Measurements from ENCODE around the gene RAB11FIP4. TPM values are rescaled to one million over a fixed set of nuclear protein-coding genes. Genes with fewer than 3 reads are reported as not detected.

Gene RAB11FIP4
- total RNA-seq, 1 experiment from 2014 or later: 15.1 TPM

DNA sequence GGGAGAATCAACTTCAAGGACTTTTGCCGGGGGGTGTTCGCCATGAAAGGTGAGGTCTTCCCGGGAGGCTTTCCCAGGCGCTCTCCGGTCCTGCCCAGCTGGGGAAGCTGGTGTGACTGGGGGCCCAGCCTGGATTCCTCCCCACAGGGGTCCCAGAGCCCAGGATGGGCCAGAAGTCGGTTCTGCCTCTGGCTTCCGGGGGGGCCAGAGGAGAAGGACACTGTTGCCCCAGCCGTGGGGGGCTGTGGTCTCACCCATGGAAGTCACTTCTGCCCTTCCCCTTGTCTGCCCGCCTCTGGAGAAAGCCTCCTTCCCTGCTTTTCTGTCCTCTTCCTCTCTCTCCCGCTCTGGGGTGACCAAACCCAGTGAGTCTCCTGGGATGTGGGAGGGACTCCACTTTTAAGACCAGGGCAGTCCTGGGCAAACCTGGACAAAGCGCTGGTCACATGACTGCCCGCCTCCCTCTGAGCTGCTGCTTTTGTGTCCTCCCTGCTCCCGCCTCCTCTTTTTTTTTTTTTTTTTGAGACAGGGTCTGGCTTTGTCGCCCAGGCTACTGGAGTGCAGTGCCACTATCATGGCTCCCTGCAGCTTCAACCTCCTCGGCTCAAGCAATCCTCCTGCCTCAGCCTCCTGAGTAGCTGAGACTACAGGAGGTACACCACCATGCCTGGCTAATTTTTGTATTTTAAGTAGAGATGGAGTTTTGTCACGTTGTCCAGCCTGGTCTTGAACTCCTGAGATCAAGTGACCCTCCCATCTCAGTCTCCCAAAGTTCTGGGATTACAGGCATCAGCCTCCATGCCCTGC is 40.6 kb downstream of the RAB11FIP4 start:
- intact Hi-C loops (cut with micrococcal nuclease): no loop called here
- H3K27me3 ChIP-seq (ENCODE audit: insufficient read depth, low read length): no peaks in the 10 kb centered on the region
- POLR2A ChIA-PET: no interaction called here
- H2AFZ ChIP-seq (ENCODE audit: low read depth, low read length, poor library complexity, severe bottlenecking): no peak overlapping the region
- no peaks in the 10 kb centered on the region for H3K4me1 ChIP-seq (ENCODE audit: control insufficient read depth in 1 of 2, insufficient read depth in 2 of 2, low read length in 2 of 2)
- H3K27ac ChIP-seq (ENCODE audit: low read depth, low read length): no peak overlapping the region
- ATAC-seq: no peak
- no TSS peak for BruUV-seq (replicated peaks)
- no peaks in the 10 kb centered on the region for H3K36me3 ChIP-seq (ENCODE audit: control insufficient read depth in 1 of 2, insufficient read depth in 2 of 2, low read length in 2 of 2)
- TF ChIP-seq SP1 (IDR thresholded peaks at IDR 0.05; ENCODE audit: low read depth) (no peak), RAD21 (IDR thresholded peaks at IDR 0.05; ENCODE audit: low read depth) (no peak), CEBPB (IDR thresholded peaks at IDR 0.05; ENCODE audit: low read depth) (no peak), JUND (IDR thresholded peaks at IDR 0.05) (no peak), FOSL1 (IDR thresholded peaks at IDR 0.05; ENCODE audit: low read depth) (no peak), EZH2 (IDR thresholded peaks at IDR 0.05) (no peak), CBX3 (IDR thresholded peaks at IDR 0.05; ENCODE audit: low read depth) (no peak), POLR2A (IDR thresholded peaks at IDR 0.05; ENCODE audit: borderline replicate concordance, extremely low read depth, insufficient read depth, insufficient read length) (no peak), YY1 (IDR thresholded peaks at IDR 0.05; ENCODE audit: extremely low read depth, insufficient replicate concordance, low read depth, low read length) (no peak), SRF (IDR thresholded peaks at IDR 0.05; ENCODE audit: low read depth) (no peak), ELF1 (IDR thresholded peaks at IDR 0.05; ENCODE audit: borderline replicate concordance, low read depth) (no peak)
- TF ChIP-seq, protein P1, sequence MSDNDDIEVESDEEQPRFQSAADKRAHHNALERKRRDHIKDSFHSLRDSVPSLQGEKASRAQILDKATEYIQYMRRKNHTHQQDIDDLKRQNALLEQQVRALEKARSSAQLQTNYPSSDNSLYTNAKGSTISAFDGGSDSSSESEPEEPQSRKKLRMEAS (IDR thresholded peaks at IDR 0.05): no peak
- TF ChIP-seq, protein P2, sequence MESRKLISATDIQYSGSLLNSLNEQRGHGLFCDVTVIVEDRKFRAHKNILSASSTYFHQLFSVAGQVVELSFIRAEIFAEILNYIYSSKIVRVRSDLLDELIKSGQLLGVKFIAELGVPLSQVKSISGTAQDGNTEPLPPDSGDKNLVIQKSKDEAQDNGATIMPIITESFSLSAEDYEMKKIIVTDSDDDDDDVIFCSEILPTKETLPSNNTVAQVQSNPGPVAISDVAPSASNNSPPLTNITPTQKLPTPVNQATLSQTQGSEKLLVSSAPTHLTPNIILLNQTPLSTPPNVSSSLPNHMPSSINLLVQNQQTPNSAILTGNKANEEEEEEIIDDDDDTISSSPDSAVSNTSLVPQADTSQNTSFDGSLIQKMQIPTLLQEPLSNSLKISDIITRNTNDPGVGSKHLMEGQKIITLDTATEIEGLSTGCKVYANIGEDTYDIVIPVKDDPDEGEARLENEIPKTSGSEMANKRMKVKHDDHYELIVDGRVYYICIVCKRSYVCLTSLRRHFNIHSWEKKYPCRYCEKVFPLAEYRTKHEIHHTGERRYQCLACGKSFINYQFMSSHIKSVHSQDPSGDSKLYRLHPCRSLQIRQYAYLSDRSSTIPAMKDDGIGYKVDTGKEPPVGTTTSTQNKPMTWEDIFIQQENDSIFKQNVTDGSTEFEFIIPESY (IDR thresholded peaks at IDR 0.05; ENCODE audit: extremely low read depth, insufficient replicate concordance, low read length): no peak
- no peaks in the 10 kb centered on the region for H3K9me3 ChIP-seq (ENCODE audit: control insufficient read depth in 1 of 2, insufficient read depth in 1 of 2, low read depth in 1 of 2, low read length in 2 of 2)
- H3K79me2 ChIP-seq (ENCODE audit: insufficient read depth, low read length): no peaks in the 10 kb centered on the region
- DNase-seq (ENCODE audit: low read depth, low spot score): no peak
- CTCF ChIA-PET: interaction anchor here (0.7 kb wide), 1 partner anchor 57 kb away, joined by 4 read pairs; no protein-coding TSS in a partner anchor
- RAD21 ChIA-PET (ENCODE audit: low non-redundant PET in 1 of 2, low total read pairs in 2 of 2, uncharacterized antibody in 2 of 2, unreplicated experiment in 2 of 2): no interaction called here
- H4K20me1 ChIP-seq (ENCODE audit: insufficient read depth): no peaks in the 10 kb centered on the region
- no peaks in the 10 kb centered on the region for H3K9me2 ChIP-seq (ENCODE audit: insufficient read depth)
- no peak overlapping the region for H3K4me3 ChIP-seq (replicated peaks in 1 of 2; ENCODE audit: low read depth in 1 of 2, low read length in 2 of 2)
- no peak overlapping the region for H3K9ac ChIP-seq (ENCODE audit: low read length)
- no peak overlapping the region for H3K4me2 ChIP-seq (ENCODE audit: low read length)

Measured in HCT116 (cell line).